ENCODE measurements around the gene LRRC26. TPM values are rescaled to one million over a fixed set of nuclear protein-coding genes. Genes with fewer than 3 reads are reported as not detected.

LRRC26 gene
- total RNA-seq, 1 experiment from 2014 or later = 0.40 TPM

- intact Hi-C loops (cut with micrococcal nuclease) = no loop called here
- Histone ChIP-seq H3K4me3 (ENCODE audit: low read length) (no peak overlapping the region), H3F3A (ENCODE audit: low read length, unreplicated experiment) (no peaks in the 10 kb centered on the region), H3K27ac (ENCODE audit: low read length) (no peak overlapping the region), H3K9me2 (replicated peaks; ENCODE audit: low read length) (no peaks in the 10 kb centered on the region), H2AFZ (ENCODE audit: low read length) (no peak overlapping the region), H3K4me1 (ENCODE audit: insufficient read depth, low read length) (no peaks in the 10 kb centered on the region), H3K9ac (ENCODE audit: low read length) (no peak overlapping the region), H3K79me2 (ENCODE audit: low read length) (no peaks in the 10 kb centered on the region), H3K4me2 (ENCODE audit: low read length) (no peak overlapping the region), H3K27me3 (ENCODE audit: low read length) (peaks cover 10% of the 10 kb centered on the region; the same call in 1 of the 2 replicates), H3K36me3 (ENCODE audit: low read depth, low read length) (no peaks in the 10 kb centered on the region), H4K20me1 (ENCODE audit: low read length) (no peaks in the 10 kb centered on the region), H3K9me3 (ENCODE audit: low read length) (no peaks in the 10 kb centered on the region)
- ChIA-PET CTCF (no interaction called here), POLR2A (ENCODE audit: unreplicated experiment) (no interaction called here)
- ATAC-seq = no peak
- BruUV-seq (replicated peaks) = no TSS peak
- DNase-seq = no peak
- no peak for TF ChIP-seq EZH2phosphoT487 (IDR thresholded peaks at IDR 0.05; ENCODE audit: borderline replicate concordance, low read length)
- TF ChIP-seq CTCF (conservative IDR thresholded peaks at IDR 0.05; ENCODE audit: low read depth, low read length) = no peak
- no peak for TF ChIP-seq EZH2 (IDR thresholded peaks at IDR 0.05; ENCODE audit: low read length, unreplicated experiment)
These were observed 29.5 kb downstream of the LRRC26 start for GRCh38 chr9:137140151-137141012.

- intact Hi-C loops (cut with micrococcal nuclease) = no loop called here
- Histone ChIP-seq H3K4me2 (ENCODE audit: low read length) (no peak overlapping the region), H4K20me1 (ENCODE audit: low read length) (no peaks in the 10 kb centered on the region), H3K9ac (ENCODE audit: low read length) (no peak overlapping the region), H3K79me2 (ENCODE audit: low read length) (no peaks in the 10 kb centered on the region), H3K36me3 (ENCODE audit: low read depth, low read length) (no peaks in the 10 kb centered on the region), H3K4me3 (ENCODE audit: low read length) (no peak overlapping the region), H3K27ac (ENCODE audit: low read length) (no peak overlapping the region), H3K9me2 (replicated peaks; ENCODE audit: low read length) (no peaks in the 10 kb centered on the region), H3K9me3 (ENCODE audit: low read length) (no peaks in the 10 kb centered on the region), H3F3A (ENCODE audit: low read length, unreplicated experiment) (no peaks in the 10 kb centered on the region), H3K27me3 (ENCODE audit: low read length) (peaks cover 10% of the 10 kb centered on the region; the same call in 1 of the 2 replicates), H3K4me1 (ENCODE audit: insufficient read depth, low read length) (no peaks in the 10 kb centered on the region), H2AFZ (ENCODE audit: low read length) (no peak overlapping the region)
- no peak for ATAC-seq
- no peak for DNase-seq
- TF ChIP-seq EZH2phosphoT487 (IDR thresholded peaks at IDR 0.05; ENCODE audit: borderline replicate concordance, low read length) (no peak), CTCF (conservative IDR thresholded peaks at IDR 0.05; ENCODE audit: low read depth, low read length) (no peak), EZH2 (IDR thresholded peaks at IDR 0.05; ENCODE audit: low read length, unreplicated experiment) (no peak)
- no TSS peak for BruUV-seq (replicated peaks)
- ChIA-PET CTCF (no interaction called here), POLR2A (ENCODE audit: unreplicated experiment) (no interaction called here)
These were observed 30.2 kb downstream of the LRRC26 start for GRCh38 chr9:137139468-137140150.

Data from PC-3 (cell line).